Cardiac muscle cell (in vitro differentiated cells and primary cell): Measurements from ENCODE around the gene NUP62CL. TPM values are rescaled to one million over a fixed set of nuclear protein-coding genes. Genes with fewer than 3 reads are reported as not detected.
A peak's percentile ranks its signal among the peaks of the same experiment; 100 is the strongest.

Experiments used
- DNase-seq, 2 donors: peaks; one replicate each; pipeline versions ENCODE4 v3.0.0 to v3.0.0-alpha.2; 2010 to 2017; ENCODE audit warnings: low read depth in 1 of 2, low spot score in 1 of 2
- H3K27ac ChIP-seq: fragments of 200-600 bp; sonication (generic); 2 replicates; pipeline ENCODE4 v1.5.1; 2016
- H3K27me3 ChIP-seq: fragments of 200-600 bp; sonication (generic); 2 replicates; pipeline ENCODE4 v1.6.0; 2016; ENCODE audit warnings: control low read depth
- H3K36me3 ChIP-seq: fragments of 200-600 bp; sonication (generic); 2 replicates; pipeline ENCODE4 v1.5.1; 2016; ENCODE audit warnings: control low read depth
- H3K4me1 ChIP-seq: fragments of 200-600 bp; sonication (generic); 2 replicates; pipeline ENCODE4 v1.8.1; 2017; ENCODE audit warnings: low read depth, mild to moderate bottlenecking, mixed run types
- H3K4me3 ChIP-seq: fragments of 200-600 bp; sonication (generic); 2 replicates; pipeline ENCODE4 v1.5.1; 2016; ENCODE audit warnings: mild to moderate bottlenecking
- H3K9me3 ChIP-seq: fragments of 200-600 bp; sonication (generic); 2 replicates; pipeline ENCODE4 v1.5.1; 2017; ENCODE audit warnings: low read depth, mild to moderate bottlenecking, control low read depth
- polyA plus RNA-seq: library from polyadenylated mRNA; unstranded; fragments of >200 nt; fragmentation: Nextera tagmentation; extraction: Ambion mirVana; gene quantifications from 2 replicates; pipeline ENCODE4 v1.2.1, GENCODE V29; 2016
- total RNA-seq: library from RNA; depleted of rRNA; stranded (reverse); fragments of >200 nt; gene quantifications from 2 replicates; pipeline ENCODE4 v1.2.3, GENCODE V29; 2016
- TF ChIP-seq, protein P1 (sequence below): IDR thresholded peaks from 2 replicates; pipeline ENCODE4 v1.5.1; 2012; ENCODE audit warnings: low read depth, mild to moderate bottlenecking, low read length

NUP62CL gene
- total and polyA plus RNA-seq, 2 experiments from 2014 or later, result 9.1 to 20.5 TPM

DNA sequence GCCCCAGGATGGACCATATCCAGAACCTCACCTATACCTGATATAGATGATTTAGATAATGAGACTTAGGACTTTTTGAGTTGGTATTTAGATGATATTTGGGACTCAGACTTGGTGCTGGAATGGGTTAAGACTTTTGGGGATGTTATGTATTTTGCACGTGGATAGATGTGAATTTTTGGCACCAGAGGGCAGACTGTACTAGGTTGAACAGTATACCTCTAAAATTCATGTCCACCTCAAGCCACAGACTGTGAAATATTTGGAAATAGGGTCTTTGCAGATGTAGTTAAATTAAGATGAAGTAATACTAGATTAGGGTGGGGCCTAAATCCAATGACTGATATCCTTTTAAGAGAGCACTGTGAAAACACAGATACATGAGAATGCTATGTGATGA lies 103.3 kb downstream of the NUP62CL start:
- Histone ChIP-seq H3K9me3 (no peaks in the 10 kb centered on the region), H3K27me3 (no peaks in the 10 kb centered on the region), H3K4me3 (no peak overlapping the region), H3K36me3 (peaks cover 26% of the 10 kb centered on the region), H3K27ac (no peak overlapping the region), H3K4me1 (no peaks in the 10 kb centered on the region)
- peak; percentile 13 to 14 for DNase-seq
- TF ChIP-seq, protein P1, sequence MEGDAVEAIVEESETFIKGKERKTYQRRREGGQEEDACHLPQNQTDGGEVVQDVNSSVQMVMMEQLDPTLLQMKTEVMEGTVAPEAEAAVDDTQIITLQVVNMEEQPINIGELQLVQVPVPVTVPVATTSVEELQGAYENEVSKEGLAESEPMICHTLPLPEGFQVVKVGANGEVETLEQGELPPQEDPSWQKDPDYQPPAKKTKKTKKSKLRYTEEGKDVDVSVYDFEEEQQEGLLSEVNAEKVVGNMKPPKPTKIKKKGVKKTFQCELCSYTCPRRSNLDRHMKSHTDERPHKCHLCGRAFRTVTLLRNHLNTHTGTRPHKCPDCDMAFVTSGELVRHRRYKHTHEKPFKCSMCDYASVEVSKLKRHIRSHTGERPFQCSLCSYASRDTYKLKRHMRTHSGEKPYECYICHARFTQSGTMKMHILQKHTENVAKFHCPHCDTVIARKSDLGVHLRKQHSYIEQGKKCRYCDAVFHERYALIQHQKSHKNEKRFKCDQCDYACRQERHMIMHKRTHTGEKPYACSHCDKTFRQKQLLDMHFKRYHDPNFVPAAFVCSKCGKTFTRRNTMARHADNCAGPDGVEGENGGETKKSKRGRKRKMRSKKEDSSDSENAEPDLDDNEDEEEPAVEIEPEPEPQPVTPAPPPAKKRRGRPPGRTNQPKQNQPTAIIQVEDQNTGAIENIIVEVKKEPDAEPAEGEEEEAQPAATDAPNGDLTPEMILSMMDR, result no peak

DNA sequence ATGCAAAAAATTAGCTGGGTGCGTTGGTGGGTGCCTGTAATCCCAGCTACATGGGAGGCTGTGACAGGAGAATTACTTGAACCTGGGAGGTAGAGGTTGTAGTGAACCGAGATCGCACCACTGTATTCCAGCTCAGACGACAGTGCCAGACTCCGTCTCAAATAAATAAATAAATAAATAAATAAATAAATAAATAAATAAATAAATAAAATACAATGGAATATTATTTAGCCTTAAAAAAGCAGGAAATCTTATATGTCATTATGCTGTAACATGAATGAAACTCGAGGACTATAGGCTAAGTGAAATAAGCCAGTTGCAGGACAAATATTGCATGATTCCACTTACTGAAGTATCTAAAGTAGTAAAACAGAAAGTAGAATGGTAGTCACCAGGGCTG lies 130.1 kb downstream of the NUP62CL start:
- DNase-seq, result no peak
- no peak overlapping the region for H3K27ac ChIP-seq
- peaks cover 4% of the 10 kb centered on the region for H3K9me3 ChIP-seq
- H3K36me3 ChIP-seq, result peaks cover 9% of the 10 kb centered on the region
- no peaks in the 10 kb centered on the region for H3K4me1 ChIP-seq
- no peaks in the 10 kb centered on the region for H3K27me3 ChIP-seq
- no peak overlapping the region for H3K4me3 ChIP-seq
- TF ChIP-seq, protein P1, result no peak

Other genes with a start within 250 kb of the NUP62CL start
- 6.3 and 13.0 TPM in 2 replicates for gene MORC4, start 206.2 kb downstream of the NUP62CL start, total RNA-seq
- 6.9 and 7.0 TPM in 2 replicates for gene MORC4, start 206.2 kb downstream of the NUP62CL start, polyA plus RNA-seq
- gene RBM41, start 87.6 kb downstream of the NUP62CL start, total RNA-seq, result 16.9 and 40.7 TPM in 2 replicates
- gene RBM41, start 87.6 kb downstream of the NUP62CL start, polyA plus RNA-seq, result 43.2 and 43.5 TPM in 2 replicates
- gene DNAAF6, start 178 bp upstream of the NUP62CL start, total RNA-seq, result 0.06 TPM in 1 of 2 replicates, not detected in the other
- not detected in 2 replicates for gene DNAAF6, start 178 bp upstream of the NUP62CL start, polyA plus RNA-seq
- gene FRMPD3, start 243.2 kb upstream of the NUP62CL start, total RNA-seq, result 2.3 and 4.5 TPM in 2 replicates
- gene FRMPD3, start 243.2 kb upstream of the NUP62CL start, polyA plus RNA-seq, result 0.51 and 1.2 TPM in 2 replicates